GM18951 (cell line): ENCODE data around the gene ACY1.

Experiments
- POLR2A ChIP-seq: IDR thresholded peaks from 4 replicates; pipeline ENCODE4 v1.6.1; 2011; ENCODE audit warnings: mild to moderate bottlenecking; ENCODE audit not compliant: insufficient read length, insufficient read depth; ENCODE audit errors: extremely low read depth
- in situ Hi-C: fragments of 300-500 bp; cut with MboI; formaldehyde crosslinking; loops from one replicate; pipeline ENCODE4 v1.12.0; 2022; ENCODE audit warnings: low sequenced_read_pairs, mixed read lengths, inconsistent platforms; ENCODE audit not compliant: unreplicated experiment

The ACY1 gene

DNA sequence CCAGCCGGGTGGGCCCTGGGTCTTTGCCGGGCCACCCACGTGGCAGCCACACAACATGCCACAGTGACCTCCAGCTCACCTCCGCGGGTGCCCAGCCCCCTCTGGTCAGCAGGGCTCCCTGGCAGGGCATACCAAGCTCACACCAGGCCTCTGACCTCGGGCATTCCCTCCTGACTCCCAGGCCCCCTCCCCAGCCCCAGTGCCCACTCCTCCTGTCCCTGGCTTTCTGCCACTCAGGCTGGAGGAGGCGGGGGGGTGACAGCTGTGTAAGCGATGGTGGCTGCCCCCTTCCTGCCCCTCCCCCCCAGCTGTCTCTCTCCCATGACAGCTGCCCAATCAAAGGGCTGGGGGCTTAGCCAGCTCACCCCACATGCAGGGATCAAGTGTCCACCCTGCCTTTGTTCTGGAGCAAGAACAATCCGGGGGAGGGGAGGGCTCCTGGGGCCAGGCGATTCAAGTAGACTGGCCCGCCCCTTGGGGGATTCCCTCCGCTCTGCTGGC, 19.3 kb upstream of the ACY1 start:
- in situ Hi-C loops, result no loop called here

DNA sequence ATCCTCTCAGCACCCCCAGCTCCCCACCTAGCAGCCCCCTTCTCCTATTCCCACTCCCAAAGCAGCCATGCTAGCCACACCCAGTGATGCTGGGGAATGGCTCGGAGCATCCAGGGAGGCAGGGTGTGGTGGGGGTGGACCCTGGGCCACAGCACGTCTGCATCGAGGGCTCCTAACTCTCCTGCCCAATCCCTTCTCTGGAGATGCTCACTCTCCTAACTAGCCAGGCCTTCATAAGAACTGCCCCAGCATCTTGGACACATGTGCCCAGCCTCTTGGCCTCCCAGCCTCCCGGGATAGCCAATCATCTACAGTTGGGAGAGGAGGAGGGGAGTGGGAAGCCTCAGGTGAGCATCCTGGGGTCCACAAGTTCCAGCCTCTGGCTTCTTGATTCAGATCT, 18.8 kb upstream of the ACY1 start:
- TF ChIP-seq POLR2A, result no peak
- in situ Hi-C loops, result no loop called here

More for the DNA sequence above, 19.3 kb upstream of the ACY1 start:
- TF ChIP-seq POLR2A, result no peak

DNA sequence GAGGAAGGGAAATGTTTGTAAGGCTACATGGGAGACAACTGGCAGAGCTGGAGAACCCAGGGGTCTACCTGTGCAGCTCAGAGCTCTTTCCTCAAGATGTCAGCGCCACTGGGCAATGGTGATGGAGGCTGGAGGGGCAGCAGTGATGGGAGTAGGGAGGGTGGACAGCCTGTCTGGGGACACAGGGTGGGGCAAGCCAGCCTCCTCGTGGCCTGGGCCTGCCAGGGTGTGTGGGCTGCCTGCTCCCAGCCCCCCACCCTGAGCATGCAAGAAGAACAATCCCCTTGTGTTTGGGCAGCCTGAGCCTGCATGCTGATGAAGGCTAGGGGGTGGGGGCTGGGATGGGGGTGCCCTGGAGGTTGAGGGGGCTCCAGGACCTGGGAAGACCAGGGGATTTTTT, 17.3 kb upstream of the ACY1 start:
- in situ Hi-C loops, result no loop called here
- no peak for TF ChIP-seq POLR2A

DNA sequence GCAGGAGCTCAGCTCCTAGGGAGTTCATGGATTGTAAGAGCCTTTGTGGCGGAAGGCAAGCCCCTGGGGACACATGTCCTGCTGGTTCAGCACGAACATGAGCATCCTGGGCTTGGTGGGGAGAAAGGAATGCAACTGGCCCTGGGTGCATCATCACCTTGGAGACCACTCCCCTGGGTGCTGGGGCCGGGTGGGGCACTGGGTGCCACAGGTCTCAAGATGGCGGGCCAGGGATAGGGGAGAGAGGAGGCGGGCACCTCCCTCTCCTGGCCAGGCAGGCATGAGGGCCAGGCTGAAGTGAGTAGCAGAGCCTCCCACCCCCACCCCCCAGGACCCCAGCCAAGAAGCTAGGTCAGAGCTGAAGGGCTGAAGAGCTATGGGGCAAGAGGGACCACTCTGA, 16.8 kb upstream of the ACY1 start:
- in situ Hi-C loops, result no loop called here
- TF ChIP-seq POLR2A, result no peak

DNA sequence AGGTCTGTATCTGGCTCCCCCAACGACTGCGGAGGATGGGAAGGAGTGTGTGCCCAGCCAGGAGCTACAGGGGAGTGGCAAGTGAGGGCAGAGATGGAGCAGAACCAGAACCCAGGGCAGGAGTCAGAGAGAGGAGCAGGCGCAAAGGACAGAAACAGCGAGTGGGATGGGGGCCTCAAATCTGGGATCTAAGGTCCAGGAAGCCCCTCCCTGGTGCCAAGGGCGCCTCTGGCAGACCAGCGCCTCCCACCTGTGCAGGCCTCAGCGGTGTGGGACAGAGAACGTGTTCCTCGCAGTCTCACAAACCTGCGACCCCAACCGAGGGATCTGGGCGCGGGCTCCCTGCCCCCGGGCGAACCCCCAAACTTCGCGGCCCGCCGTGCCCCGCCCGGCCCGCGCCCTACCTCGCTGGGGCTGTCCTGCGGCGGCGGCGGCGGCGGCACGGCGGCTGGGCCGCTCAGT, 16.4 kb upstream of the ACY1 start:
- no peak for TF ChIP-seq POLR2A
- in situ Hi-C loops, result no loop called here

DNA sequence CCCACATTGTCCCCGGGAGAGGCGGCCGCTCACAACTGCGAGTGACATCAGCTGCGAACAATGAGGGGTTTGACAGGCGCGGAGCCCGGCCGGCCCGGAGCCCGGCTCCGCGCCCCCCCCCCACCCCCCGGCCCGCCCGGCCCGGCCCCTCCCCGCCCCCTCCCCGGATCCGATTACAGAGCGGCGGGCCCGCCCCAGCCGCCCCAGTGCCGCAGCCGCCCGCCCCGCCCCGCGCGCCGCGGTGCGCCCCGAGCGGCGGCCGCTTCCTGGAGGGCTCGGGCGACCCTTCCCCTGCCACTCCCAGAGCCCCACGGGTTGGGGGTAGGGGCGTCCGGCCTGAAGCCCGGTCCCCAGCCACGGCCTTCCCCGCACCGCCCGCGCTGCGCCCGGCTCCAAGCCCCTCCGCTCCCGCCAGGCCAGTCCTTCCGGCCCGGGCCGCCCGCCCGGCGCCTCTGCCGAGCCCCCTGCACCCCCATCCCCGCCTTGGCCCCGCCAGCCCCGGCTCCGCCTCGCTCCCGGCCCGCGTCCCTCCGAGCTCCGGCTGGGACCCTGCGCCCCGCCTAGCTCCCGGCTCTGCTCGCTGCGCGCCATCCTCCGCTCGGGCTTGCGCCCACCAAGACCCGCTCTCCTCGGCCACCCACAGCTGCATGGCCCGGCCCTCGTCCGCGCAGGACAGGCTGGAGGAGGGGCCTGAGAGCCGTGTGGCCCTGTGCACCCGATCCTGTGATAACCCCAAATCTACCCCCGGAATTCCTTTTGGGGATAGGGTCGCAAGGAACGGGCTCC, 15.8 kb upstream of the ACY1 start, which contains the start of gene PCBP4:
TSS of gene PCBP4 (minus strand) at position 71 of the 786 bp plus-strand sequence. CDS start 6,214 bp downstream, outside the sequence.
- peak; percentile 60 for TF ChIP-seq POLR2A
- in situ Hi-C loops, result no loop called here

DNA sequence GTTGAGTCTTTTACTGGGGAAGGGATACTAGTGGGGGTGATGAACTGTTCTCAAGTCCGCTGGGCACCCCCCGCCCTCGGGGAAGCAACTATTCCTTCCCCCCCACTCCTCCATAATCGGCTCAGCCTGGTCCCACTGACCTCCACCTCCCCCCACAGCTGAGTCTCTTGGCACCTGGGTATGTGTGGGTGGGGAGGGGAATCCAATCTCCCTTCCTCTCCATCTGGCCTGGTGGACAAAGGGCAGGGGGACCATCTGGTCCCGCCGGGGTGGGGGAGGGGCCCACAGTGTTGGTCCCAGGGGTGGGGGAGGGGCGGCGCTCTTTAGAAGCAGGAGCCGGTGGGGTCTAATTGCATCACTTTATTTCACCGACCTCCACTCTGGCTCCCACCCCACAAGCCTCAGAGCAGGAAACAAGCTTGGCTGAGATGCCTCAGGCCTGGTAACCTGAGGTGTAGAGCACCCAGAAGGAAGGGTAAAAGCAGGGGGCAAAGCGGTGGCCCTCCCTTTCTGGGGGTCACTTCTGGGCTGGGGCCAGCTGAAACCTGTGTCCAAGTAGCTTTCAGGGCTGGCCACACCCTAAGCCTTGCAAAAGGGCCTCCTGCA, 15.1 kb upstream of the ACY1 start:
- TF ChIP-seq POLR2A, result no peak

DNA sequence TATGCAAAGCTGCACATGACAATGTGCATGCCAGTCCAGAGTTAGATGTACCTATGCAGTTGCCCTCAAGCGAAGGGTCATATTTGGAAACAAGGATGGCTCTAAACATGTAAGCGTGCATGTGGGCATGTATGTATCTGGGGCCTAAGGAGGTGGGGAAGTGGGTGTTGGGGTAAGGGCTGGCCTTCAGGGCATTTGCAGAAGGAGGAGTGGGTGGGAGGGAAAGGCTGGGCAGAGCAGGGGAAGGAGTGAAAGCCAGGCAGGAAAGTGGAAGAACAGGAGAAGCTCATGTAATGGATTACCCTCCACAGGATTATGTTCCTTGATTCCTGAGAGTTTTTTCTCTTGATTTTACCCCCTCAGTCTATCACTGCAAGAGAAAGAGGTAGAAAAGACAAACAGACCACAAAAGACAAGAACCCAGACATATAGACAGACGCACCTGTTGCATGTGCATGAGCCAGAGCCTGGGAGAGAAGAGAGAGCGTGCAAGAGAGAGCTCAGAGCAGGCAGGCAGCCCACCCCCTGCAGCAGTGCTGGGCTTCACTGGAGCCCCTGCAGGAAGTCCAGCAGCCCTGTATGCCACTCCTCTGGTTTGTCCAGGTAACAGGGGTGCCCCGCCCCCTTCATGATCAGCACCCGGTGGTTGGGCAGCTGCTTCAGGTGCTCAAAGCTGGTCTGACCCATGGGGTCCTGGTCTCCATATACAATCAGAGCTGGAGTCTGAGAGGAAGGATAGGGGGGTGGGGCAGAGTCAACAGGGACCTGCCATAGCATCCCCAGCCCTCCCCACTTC, 14.3 kb upstream of the ACY1 start:
- TF ChIP-seq POLR2A, result no peak
- in situ Hi-C loops, result no loop called here

More for the DNA sequence above, 15.1 kb upstream of the ACY1 start:
- in situ Hi-C loops, result no loop called here

DNA sequence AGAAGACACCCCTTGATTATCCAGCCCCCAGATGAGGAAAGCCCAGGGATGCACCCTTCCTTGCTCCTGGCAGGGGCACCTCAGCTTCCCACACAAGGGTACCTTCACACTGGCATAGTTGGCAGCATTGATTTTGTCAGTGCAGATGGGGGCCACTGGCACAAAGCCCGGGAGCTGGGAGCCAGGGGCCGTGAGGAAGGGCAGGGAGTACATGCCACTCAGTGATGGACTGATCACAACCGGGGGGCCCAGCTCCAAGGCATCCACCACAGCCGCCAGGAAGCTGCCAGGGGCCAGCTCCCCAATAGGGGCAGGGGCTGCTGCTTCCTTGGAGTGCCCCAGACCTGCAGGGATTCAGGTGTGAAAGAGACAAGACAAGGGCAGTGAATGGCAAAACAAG, 13.5 kb upstream of the ACY1 start:
- TF ChIP-seq POLR2A, result no peak
- in situ Hi-C loops, result no loop called here

DNA sequence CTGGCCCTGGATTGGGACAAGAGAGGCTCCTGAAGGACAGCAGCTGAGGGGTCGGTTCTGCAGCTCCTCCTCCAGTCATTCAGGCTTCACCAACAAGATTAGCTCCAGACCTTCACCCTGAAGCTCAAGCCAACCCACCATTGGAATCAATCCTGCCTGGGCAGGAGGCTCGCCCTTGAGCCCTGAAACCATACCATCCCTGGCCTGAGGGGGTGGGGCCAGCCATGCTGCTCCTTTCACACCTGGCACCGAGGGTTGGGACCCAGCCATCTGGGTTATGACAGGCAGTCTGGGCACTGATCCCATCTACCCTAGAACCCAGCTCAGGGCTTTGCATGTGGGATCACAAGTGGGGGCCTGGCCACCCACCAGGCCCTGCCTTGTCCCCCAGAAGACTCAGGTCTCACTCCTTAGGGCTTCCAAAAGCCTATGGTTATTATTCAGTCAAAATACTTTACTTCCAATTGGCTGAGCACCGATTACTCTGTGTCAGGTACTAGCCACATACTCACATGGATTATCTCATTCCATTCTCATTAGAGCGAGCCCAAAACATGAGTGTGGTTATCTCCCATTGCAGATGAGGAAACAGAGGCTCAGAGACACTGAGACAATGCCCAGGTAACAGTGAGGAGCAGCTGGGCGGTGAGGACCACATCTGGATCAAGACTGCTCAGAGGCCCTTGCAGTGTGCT, 12.6 kb upstream of the ACY1 start:
- in situ Hi-C loops, result no loop called here
- TF ChIP-seq POLR2A, result no peak

DNA sequence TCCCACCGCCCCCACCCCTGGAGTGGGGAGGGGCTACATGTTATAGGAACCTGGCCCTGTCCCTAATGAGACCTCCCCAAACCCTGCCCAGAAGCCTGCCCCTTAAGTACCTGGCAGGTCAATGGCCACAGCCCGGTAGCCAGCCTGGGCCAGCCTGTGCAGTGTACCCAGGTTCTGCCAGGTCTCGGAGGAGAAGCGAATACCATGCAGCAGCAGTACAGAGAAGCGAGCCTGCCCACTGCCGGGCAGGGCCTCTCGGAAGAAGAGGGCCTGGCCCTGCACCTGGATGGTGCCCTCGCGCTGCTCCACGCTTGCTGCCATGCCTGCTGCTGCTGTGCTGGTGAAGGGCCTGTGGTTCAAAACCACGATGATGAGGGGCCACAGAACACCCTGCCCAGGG, 12.0 kb upstream of the ACY1 start:
- in situ Hi-C loops, result no loop called here
- TF ChIP-seq POLR2A, result no peak

DNA sequence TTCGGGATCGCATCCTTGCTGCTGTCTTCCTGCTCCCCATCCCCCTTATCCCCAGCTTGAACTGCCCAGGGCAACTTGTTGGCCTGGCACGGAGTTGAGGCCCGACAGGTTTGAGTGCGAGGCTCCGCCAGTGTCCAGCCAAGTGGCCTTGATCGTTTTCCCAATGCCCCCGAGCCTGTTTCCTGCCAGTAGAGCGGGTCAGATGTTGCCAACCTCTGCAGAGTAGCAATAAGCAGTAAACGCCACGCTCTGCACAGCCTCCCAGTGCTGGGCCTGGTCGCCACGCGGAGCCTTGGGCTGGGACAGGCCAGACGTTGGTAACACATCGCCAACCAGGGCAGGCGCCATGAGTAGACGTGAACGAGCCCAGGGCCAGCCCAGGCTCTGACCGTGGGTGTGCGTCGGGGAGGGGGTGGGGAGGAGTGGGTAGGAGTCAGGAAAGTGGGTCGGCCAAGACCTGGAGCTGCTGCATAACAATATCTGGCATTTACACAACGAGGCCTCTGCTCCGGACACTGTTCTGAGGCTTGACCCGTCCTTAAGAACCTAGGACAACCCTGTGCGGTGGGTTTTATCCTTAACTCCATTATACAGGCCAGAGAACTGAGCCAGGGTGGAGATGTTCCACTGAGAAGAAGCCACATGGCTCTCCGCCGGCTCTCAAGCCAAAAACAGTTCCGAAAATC, 8.9 kb upstream of the ACY1 start:
- in situ Hi-C loops, result no loop called here

More for the DNA sequence above, 8.9 kb upstream of the ACY1 start:
- no peak for TF ChIP-seq POLR2A
